B cell (primary cell): ENCODE measurements around the gene RBM19. TPM values are rescaled to one million over a fixed set of nuclear protein-coding genes. Genes with fewer than 3 reads are reported as not detected.

Experiments
- ATAC-seq: fragments of 200-7000 bp; cut with Tn5 transposase; one replicate; pipeline ENCODE4 v1.10.0; 2021; ENCODE audit warnings: low read depth, mild to moderate bottlenecking, moderate number of reproducible peaks, moderate library complexity
- CTCF ChIA-PET: fragments of 350-600 bp; sonication (Branson Sonifier 250); formaldehyde crosslinking; loops from one replicate; lab custom pipeline; 2021; ENCODE audit warnings: antibody characterized with exemption, inconsistent platforms; lab: Charles Lee
- POLR2A ChIA-PET: fragments of 350-600 bp; sonication (Branson Sonifier 250); formaldehyde crosslinking; loops from one replicate; lab custom pipeline; 2021; ENCODE audit warnings: antibody characterized with exemption; lab: Charles Lee
- DNase-seq: peaks from one replicate; pipeline ENCODE4 v3.0.0; 2013
- H2AFZ ChIP-seq: 2 replicates; pipeline ENCODE4 v1.6.1; 2012; ENCODE audit warnings: mild to moderate bottlenecking, low read depth, low read length; ENCODE audit not compliant: insufficient read depth, poor library complexity, severe bottlenecking
- H3K27ac ChIP-seq, 2 donors: 1 replicate in 1 of 2; 2 replicates in 1 of 2; pipeline ENCODE4 v1.5.1; 2012 to 2013; ENCODE audit warnings: low read length in 2 of 2, mild to moderate bottlenecking in 2 of 2, moderate library complexity in 1 of 2
- H3K27me3 ChIP-seq, 4 experiments: fragments of 200-600 bp in 1 of 4; sonication (generic) in 1 of 4; replicated peaks in 1 of 4; 1 replicate in 2 of 4; 2 replicates in 2 of 4; pipeline versions ENCODE4 v1.6.1 to v1.7.0; 2013 to 2016; ENCODE audit warnings: low read length in 3 of 4, mild to moderate bottlenecking in 2 of 4, mixed read lengths in 1 of 4, moderate library complexity in 1 of 4; ENCODE audit not compliant: insufficient read depth in 4 of 4, control insufficient read depth in 3 of 4; ENCODE audit errors: control extremely low read depth in 1 of 4
- H3K36me3 ChIP-seq, 2 experiments: replicated peaks in 1 of 2; 1 replicate in 1 of 2; 2 replicates in 1 of 2; pipeline versions ENCODE4 v1.6.1 to v1.7.1; 2013; ENCODE audit warnings: low read length in 1 of 2; ENCODE audit not compliant: insufficient read depth in 2 of 2, control insufficient read depth in 1 of 2; ENCODE audit errors: control extremely low read depth in 1 of 2, extremely low read depth in 1 of 2
- H3K4me1 ChIP-seq, 2 donors: fragments of 200-600 bp in 1 of 2; sonication (generic) in 1 of 2; 1 replicate in 1 of 2; 2 replicates in 1 of 2; pipeline versions ENCODE4 v1.5.1 to v1.6.1; 2013 to 2017; ENCODE audit warnings: low read length in 2 of 2; ENCODE audit not compliant: control insufficient read depth in 2 of 2, insufficient read depth in 2 of 2
- H3K4me2 ChIP-seq: replicated peaks from 2 replicates; pipeline ENCODE3; 2012; ENCODE audit warnings: mild to moderate bottlenecking, low read depth, low read length; ENCODE audit not compliant: poor library complexity, severe bottlenecking
- H3K4me3 ChIP-seq, 5 experiments: fragments of 200-600 bp in 1 of 5; sonication (generic) in 1 of 5; 1 replicate in 3 of 5; 2 replicates in 2 of 5; pipeline versions ENCODE4 v1.5.1 to v1.7.0; 2011 to 2016; ENCODE audit warnings: low read length in 4 of 5, mild to moderate bottlenecking in 4 of 5, low read depth in 2 of 5, control low read depth in 1 of 5, moderate library complexity in 1 of 5; ENCODE audit not compliant: insufficient read depth in 1 of 5; ENCODE audit errors: control extremely low read depth in 1 of 5, extremely low read depth in 1 of 5
- H3K79me2 ChIP-seq: fragments of 200-600 bp; sonication (generic); one replicate; pipeline ENCODE4 v1.6.0; 2016; ENCODE audit warnings: low read length; ENCODE audit not compliant: control insufficient read depth, insufficient read depth
- H3K9ac ChIP-seq: fragments of 200-600 bp; sonication (generic); 2 replicates; pipeline ENCODE4 v1.6.1; 2017; ENCODE audit warnings: mild to moderate bottlenecking, low read length, moderate library complexity
- H3K9me3 ChIP-seq, 3 donors: one replicate each; pipeline versions ENCODE4 v1.6.1 to v1.7.1; 2013; ENCODE audit warnings: low read length in 2 of 3; ENCODE audit not compliant: control insufficient read depth in 2 of 3, insufficient read depth in 1 of 3; ENCODE audit errors: control extremely low read depth in 1 of 3
- H4K20me1 ChIP-seq: 2 replicates; pipeline ENCODE4 v1.6.0; 2012; ENCODE audit warnings: mild to moderate bottlenecking, low read length; ENCODE audit not compliant: insufficient read depth, control insufficient read depth, poor library complexity, severe bottlenecking
- H3K27ac Mint-ChIP-seq: one replicate; pipeline ENCODE4 v1.8.0; 2021; ENCODE audit warnings: mixed read lengths
- H3K27me3 Mint-ChIP-seq: one replicate; pipeline ENCODE4 v1.8.0; 2021; ENCODE audit warnings: mixed read lengths
- H3K4me1 Mint-ChIP-seq: one replicate; pipeline ENCODE4 v1.8.0; 2021; ENCODE audit warnings: mixed read lengths
- H3K4me3 Mint-ChIP-seq: one replicate; pipeline ENCODE4 v1.8.0; 2021; ENCODE audit warnings: mixed read lengths
- H3K9me3 Mint-ChIP-seq: one replicate; pipeline ENCODE4 v1.8.0; 2022; ENCODE audit warnings: mixed read lengths; ENCODE audit not compliant: insufficient read depth
- CTCF ChIP-seq: fragments of 200-600 bp; IDR thresholded peaks from one replicate; pipeline ENCODE4 v1.8.0; 2022; ENCODE audit warnings: antibody characterized with exemption, mild to moderate bottlenecking
- EZH2 ChIP-seq: IDR thresholded peaks from 2 replicates; pipeline ENCODE4 v1.6.1; 2012; ENCODE audit warnings: borderline replicate concordance, low read depth, mild to moderate bottlenecking, moderate library complexity, low read length; ENCODE audit not compliant: insufficient read depth, poor library complexity, severe bottlenecking
- WGBS: methylation state at CpG from one replicate; pipeline ENCODE4 v1.1.5; 2013; ENCODE audit warnings: missing lambda C conversion rate; ENCODE audit not compliant: insufficient coverage; 5-methylcytosine and 5-hydroxymethylcytosine counted together
- intact Hi-C: fragments of 100-400 bp; cut with micrococcal nuclease; formaldehyde crosslinking; loops from one replicate; pipeline ENCODE4 v1.10.0; 2022
- polyA plus RNA-seq: library from polyadenylated mRNA; depleted of rRNA; stranded (reverse); fragments of >200 nt; gene quantifications from 2 replicates; pipeline ENCODE4 v1.2.3, GENCODE V29; 2012
- total RNA-seq, 2 donors: library from RNA; stranded (reverse); fragments of 120-200 nt in 1 of 2; gene quantifications; 1 replicate in 1 of 2; 2 replicates in 1 of 2; pipeline versions ENCODE4 v1.2.3 to v1.2.4, GENCODE V29; 2013 to 2022

The RBM19 gene
- total and polyA plus RNA-seq, 2 donors (not counting 1 experiment from before 2014, with no cell fraction given), result 43.1 to 90.0 TPM

GRCh38 chr12:113768850-113769249, 197.3 kb downstream of the RBM19 start:
- H3K9me3 Mint-ChIP-seq, result no peaks in the 10 kb centered on the region
- DNase-seq (no peak), ATAC-seq (no peak)
- peaks cover 0 to 2% (median 0%) of the 10 kb centered on the region in 4 experiments for H3K27me3 ChIP-seq
- H3K4me1 Mint-ChIP-seq, result no peaks in the 10 kb centered on the region
- intact Hi-C loops, result no loop called here
- no peaks in the 10 kb centered on the region for H4K20me1 ChIP-seq
- no peak overlapping the region for H2AFZ ChIP-seq
- 71% methylated on average over 5 of the region's 6 CpGs for WGBS
- no peak overlapping the region for H3K9ac ChIP-seq
- H3K27ac Mint-ChIP-seq, result no peak overlapping the region
- H3K79me2 ChIP-seq, result no peaks in the 10 kb centered on the region
- H3K4me3 ChIP-seq, result no peak overlapping the region
- H3K4me3 Mint-ChIP-seq, result no peak overlapping the region
- POLR2A ChIA-PET, result no interaction called here
- CTCF ChIA-PET, result no interaction called here
- TF ChIP-seq EZH2, result no peak
- TF ChIP-seq CTCF, result no peak
- H3K4me1 ChIP-seq, result no peaks in the 10 kb centered on the region
- no peaks in the 10 kb centered on the region for H3K36me3 ChIP-seq
- H3K9me3 ChIP-seq, result peaks cover 0 to 8% (median 0%) of the 10 kb centered on the region in 3 donors
- H3K27me3 Mint-ChIP-seq, result peaks cover 16% of the 10 kb centered on the region
- H3K27ac ChIP-seq, result no peak overlapping the region
- H3K4me2 ChIP-seq, result no peak overlapping the region

GRCh38 chr12:113766879-113767878, 198.9 kb downstream of the RBM19 start:
- Mint-ChIP-seq H3K9me3 (no peaks in the 10 kb centered on the region), H3K4me3 (no peak overlapping the region), H3K27ac (no peak overlapping the region), H3K4me1 (no peaks in the 10 kb centered on the region), H3K27me3 (peaks cover 30% of the 10 kb centered on the region)
- H3K4me1 ChIP-seq, result no peaks in the 10 kb centered on the region
- no peak for TF ChIP-seq EZH2
- TF ChIP-seq CTCF, result no peak
- POLR2A ChIA-PET, result no interaction called here
- no peaks in the 10 kb centered on the region for H3K79me2 ChIP-seq
- H3K4me3 ChIP-seq, result no peak overlapping the region
- H3K4me2 ChIP-seq, result no peak overlapping the region
- DNase-seq (no peak), ATAC-seq (no peak)
- peaks cover 0 to 8% (median 0%) of the 10 kb centered on the region in 3 donors for H3K9me3 ChIP-seq
- no peaks in the 10 kb centered on the region for H4K20me1 ChIP-seq
- intact Hi-C loops, result no loop called here
- no peak overlapping the region for H3K27ac ChIP-seq
- no peak overlapping the region for H3K9ac ChIP-seq
- no peak overlapping the region for H2AFZ ChIP-seq
- peaks cover 0 to 2% (median 0%) of the 10 kb centered on the region in 4 experiments for H3K27me3 ChIP-seq
- H3K36me3 ChIP-seq, result no peaks in the 10 kb centered on the region
- WGBS, result 72% methylated on average over 8 of the region's 10 CpGs
- CTCF ChIA-PET, result no interaction called here
